ENCODE measurements around the gene GRM2.

Gene GRM2

GRCh38 chr3:51715977-51716294 is 9.1 kb downstream of the GRM2 start:
- TF ChIP-seq CTCF (IDR thresholded peaks at IDR 0.05): no peak
- intact Hi-C loops (cut with DNase I; ENCODE audit: low total_unique reads): no loop called here
- Histone ChIP-seq H3K4me3 (no peak overlapping the region), H3K36me3 (no peaks in the 10 kb centered on the region), H3K27me3 (peaks cover 0 to 20% of the 10 kb centered on the region in 2 donors), H3K9me3 (no peaks in the 10 kb centered on the region), H3K27ac (no peak overlapping the region), H3K4me1 (no peaks in the 10 kb centered on the region)
- no peak for DNase-seq

GRCh38 chr3:51716805-51717204 is 9.9 kb downstream of the GRM2 start:
- no peaks in the 10 kb centered on the region for H3K9me3 ChIP-seq
- H3K27ac ChIP-seq: no peak overlapping the region
- no peaks in the 10 kb centered on the region for H3K4me1 ChIP-seq
- intact Hi-C loops (cut with DNase I; ENCODE audit: low total_unique reads): no loop called here
- H3K36me3 ChIP-seq: no peaks in the 10 kb centered on the region
- no peak overlapping the region for H3K4me3 ChIP-seq
- no peak for DNase-seq
- no peak for TF ChIP-seq CTCF (IDR thresholded peaks at IDR 0.05)
- peaks cover 0 to 20% of the 10 kb centered on the region in 2 donors for H3K27me3 ChIP-seq

GRCh38 chr3:51717446-51717845 is 10.6 kb downstream of the GRM2 start:
- H3K9me3 ChIP-seq: no peaks in the 10 kb centered on the region
- intact Hi-C loops (cut with DNase I; ENCODE audit: low total_unique reads): no loop called here
- H3K36me3 ChIP-seq: no peaks in the 10 kb centered on the region
- no peak overlapping the region for H3K27ac ChIP-seq
- no peaks in the 10 kb centered on the region for H3K4me1 ChIP-seq
- H3K27me3 ChIP-seq: peaks cover 0 to 20% of the 10 kb centered on the region in 2 donors
- DNase-seq: no peak
- no peak overlapping the region for H3K4me3 ChIP-seq
- TF ChIP-seq CTCF (IDR thresholded peaks at IDR 0.05): no peak

GRCh38 chr3:51717947-51718346 is 11.1 kb downstream of the GRM2 start:
- Histone ChIP-seq H3K27ac (no peak overlapping the region), H3K27me3 (peaks cover 0 to 20% of the 10 kb centered on the region in 2 donors), H3K4me3 (no peak overlapping the region), H3K9me3 (no peaks in the 10 kb centered on the region), H3K4me1 (no peaks in the 10 kb centered on the region), H3K36me3 (no peaks in the 10 kb centered on the region)
- intact Hi-C loops (cut with DNase I; ENCODE audit: low total_unique reads): no loop called here
- DNase-seq: no peak
- no peak for TF ChIP-seq CTCF (IDR thresholded peaks at IDR 0.05)

- peaks cover 0 to 20% of the 10 kb centered on the region in 2 donors for H3K27me3 ChIP-seq
- H3K9me3 ChIP-seq: no peaks in the 10 kb centered on the region
- no peaks in the 10 kb centered on the region for H3K4me1 ChIP-seq
- peak; percentile 21 to 22 for TF ChIP-seq CTCF (IDR thresholded peaks at IDR 0.05)
- DNase-seq: no peak
- intact Hi-C loops (cut with DNase I; ENCODE audit: low total_unique reads): no loop called here
- no peaks in the 10 kb centered on the region for H3K36me3 ChIP-seq
- H3K27ac ChIP-seq: no peak overlapping the region
- no peak overlapping the region for H3K4me3 ChIP-seq
Observed at GRCh38 chr3:51718547-51719409, 11.9 kb downstream of the GRM2 start.
